Peyer's patch (tissue), 4 donors: ENCODE data around the gene FCER2.

Experiments
- CTCF ChIP-seq, 6 experiments: fragments of 450-650 bp in 4 of 6; fragments of 200-600 bp in 2 of 6; sonication (generic) in 1 of 6; IDR thresholded peaks; one replicate each; pipeline ENCODE4 v1.5.1; 2017 to 2019; ENCODE audit warnings: antibody characterized with exemption in 6 of 6, mild to moderate bottlenecking in 3 of 6, moderate library complexity in 1 of 6
- POLR2A ChIP-seq, 2 donors: fragments of 450-650 bp; IDR thresholded peaks; one replicate each; pipeline ENCODE4 v1.5.1; 2017; ENCODE audit warnings: antibody characterized with exemption in 2 of 2, mild to moderate bottlenecking in 2 of 2, moderate library complexity in 2 of 2

DNA sequence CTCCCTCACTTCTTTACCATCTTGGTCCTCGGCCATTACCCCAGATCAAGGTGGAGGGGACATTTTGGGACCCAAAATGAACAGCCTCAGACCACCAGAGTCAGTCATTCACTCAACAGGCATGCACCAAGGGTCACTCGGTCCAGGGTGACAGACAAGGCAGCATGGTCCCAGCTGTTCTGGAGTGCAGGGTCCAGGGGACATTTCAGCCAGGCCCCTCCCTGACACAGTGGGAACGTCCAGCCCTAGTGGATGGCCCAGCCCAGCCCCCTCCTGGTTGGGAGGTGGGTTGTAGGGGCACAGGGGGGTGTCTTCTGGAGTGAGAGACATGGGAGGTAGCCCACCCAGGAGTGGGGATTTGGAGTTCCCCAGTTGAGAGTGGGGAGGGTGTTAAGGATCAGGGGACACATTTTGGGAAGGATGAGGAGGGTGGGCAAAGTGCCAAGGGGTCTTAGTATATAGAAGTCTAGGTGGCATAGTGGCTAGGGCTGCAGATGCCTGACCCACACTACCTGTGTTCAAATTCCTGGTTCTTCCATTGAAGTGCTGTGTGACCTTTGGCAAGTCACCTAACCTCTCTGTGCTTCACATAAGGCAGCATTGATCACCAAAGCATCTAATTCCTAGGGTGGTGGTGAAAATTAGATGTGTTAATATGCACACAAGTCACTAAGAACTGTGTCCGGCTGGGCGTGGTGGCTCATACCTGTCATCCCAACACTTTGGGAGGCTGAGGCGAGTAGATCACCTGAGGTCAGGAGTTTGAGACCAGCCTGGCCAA, 2.5 kb upstream of the FCER2 start:
- TF ChIP-seq POLR2A (IDR thresholded peaks at IDR 0.05) (no peak), CTCF (IDR thresholded peaks at IDR 0.05) (no peak)
